Right lobe of liver (tissue), 6 donors: ENCODE measurements around the gene MFN2. TPM values are rescaled to one million over a fixed set of nuclear protein-coding genes. Genes with fewer than 3 reads are reported as not detected.

Source experiments
- ATAC-seq, 4 donors: fragments of 200-7000 bp; cut with Tn5 transposase; one replicate each; pipeline ENCODE4 v1.9.1; 2020; ENCODE audit warnings: mild to moderate bottlenecking in 4 of 4, moderate library complexity in 4 of 4
- DNase-seq, 3 donors: peaks; one replicate each; pipeline ENCODE4 v3.0.0-alpha.2; 2020
- H3K27ac ChIP-seq, 3 donors: fragments of 200-600 bp; one replicate each; pipeline ENCODE4 v1.8.0; 2022
- H3K27me3 ChIP-seq, 2 donors: fragments of 200-600 bp; one replicate each; pipeline ENCODE4 v1.8.0; 2022
- H3K36me3 ChIP-seq, 4 donors: fragments of 200-600 bp; sonication (generic) in 1 of 4; one replicate each; pipeline versions ENCODE4 v1.5.1 to v1.8.0; 2017 to 2022; ENCODE audit warnings: control low read depth in 1 of 4
- H3K4me1 ChIP-seq, 4 donors: fragments of 200-600 bp; sonication (generic) in 1 of 4; one replicate each; pipeline versions ENCODE4 v1.5.1 to v1.8.0; 2017 to 2022; ENCODE audit warnings: control low read depth in 1 of 4
- H3K4me3 ChIP-seq, 3 donors: fragments of 200-600 bp; one replicate each; pipeline ENCODE4 v1.8.0; 2022
- H3K9me3 ChIP-seq, 4 donors: fragments of 200-600 bp; sonication (generic) in 1 of 4; one replicate each; pipeline versions ENCODE4 v1.5.1 to v1.8.0; 2017 to 2022; ENCODE audit warnings: control low read depth in 1 of 4
- CTCF ChIP-seq, 4 donors: fragments of 200-600 bp in 3 of 4; fragments of 450-650 bp in 1 of 4; IDR thresholded peaks; one replicate each; pipeline versions ENCODE4 v1.5.1 to v1.8.0; 2016 to 2022; ENCODE audit warnings: antibody characterized with exemption in 4 of 4, mild to moderate bottlenecking in 2 of 4
- POLR2A ChIP-seq: fragments of 450-650 bp; IDR thresholded peaks from one replicate; pipeline ENCODE4 v1.6.1; 2017; ENCODE audit warnings: antibody characterized with exemption, mild to moderate bottlenecking
- WGBS: methylation state at CpG from one replicate; pipeline ENCODE4 v1.1.6; 2018; ENCODE audit warnings: low coverage, low lambda C conversion rate; ENCODE audit not compliant: insufficient coverage; ENCODE audit errors: missing lambda C conversion rate; 5-methylcytosine and 5-hydroxymethylcytosine counted together
- intact Hi-C, 2 donors: fragments of 100-400 bp; cut with DNase I; formaldehyde crosslinking; loops; one replicate each; pipeline versions ENCODE4 v1.11.2 to v1.14.1; 2022
- total RNA-seq, 6 experiments: library from RNA; depleted of rRNA in 2 of 6; stranded (reverse); fragments of >200 nt in 2 of 6; fragmentation: NEBNext Ultra II Directional in 3 of 6; extraction: Animal tissue kit (Norgen Biotek cat#: 25700) in 3 of 6; gene quantifications; one replicate each; pipeline versions ENCODE4 v1.1.0 to v1.2.4, GENCODE V29; 2016 to 2023
- donor health status: DM: no; HTN: yes; CAD: no.
- donor health status: DM: no; HTN: no; CAD: no.
- donor health status: DM: no; HTN: no; CAD: no.
- donor health status: DM: no; HTN: yes; CAD: no.
- donor health status: DM: no; HTN: yes; CAD: no.

MFN2 gene
- total RNA-seq, 6 experiments from 2014 or later: 46.2 to 64.0 (median 61.7) TPM

- TF ChIP-seq CTCF (IDR thresholded peaks at IDR 0.05) (no peak), POLR2A (no peak)
- Histone ChIP-seq H3K4me1 (no peaks in the 10 kb centered on the region), H3K27me3 (no peaks in the 10 kb centered on the region), H3K4me3 (no peak overlapping the region), H3K36me3 (no peaks in the 10 kb centered on the region), H3K27ac (no peak overlapping the region), H3K9me3 (no peaks in the 10 kb centered on the region)
- WGBS: 45% methylated on average over 15 of the region's 18 CpGs
- ATAC-seq: no peak
- DNase-seq: no peak
- intact Hi-C loops: no loop called here
Measured at GRCh38 chr1:12047120-12047876, 67.1 kb downstream of the MFN2 start.

GRCh38 chr1:12048372-12048771 is 68.1 kb downstream of the MFN2 start:
- 38% methylated on average over 2 of the region's 2 CpGs for WGBS
- intact Hi-C loops: no loop called here
- ATAC-seq: no peak
- H3K9me3 ChIP-seq: no peaks in the 10 kb centered on the region
- H3K4me1 ChIP-seq: no peaks in the 10 kb centered on the region
- no peaks in the 10 kb centered on the region for H3K27me3 ChIP-seq
- no peak for DNase-seq
- no peak overlapping the region for H3K4me3 ChIP-seq
- TF ChIP-seq POLR2A: no peak
- TF ChIP-seq CTCF (IDR thresholded peaks at IDR 0.05): no peak
- H3K27ac ChIP-seq: no peak overlapping the region
- no peaks in the 10 kb centered on the region for H3K36me3 ChIP-seq

- Histone ChIP-seq H3K4me3 (no peak overlapping the region), H3K36me3 (no peaks in the 10 kb centered on the region), H3K27ac (no peak overlapping the region), H3K4me1 (no peaks in the 10 kb centered on the region), H3K9me3 (no peaks in the 10 kb centered on the region), H3K27me3 (no peaks in the 10 kb centered on the region)
- 33% methylated on average over 3 of the region's 4 CpGs for WGBS
- intact Hi-C loops: no loop called here
- DNase-seq (no peak), ATAC-seq (peak in 1 of 4 donors; percentile 19)
- TF ChIP-seq POLR2A: no peak
- TF ChIP-seq CTCF (IDR thresholded peaks at IDR 0.05): no peak
Measured at GRCh38 chr1:12049616-12050015, 69.4 kb downstream of the MFN2 start.

GRCh38 chr1:12051361-12051760 is 71.1 kb downstream of the MFN2 start:
- Histone ChIP-seq H3K27ac (no peak overlapping the region), H3K4me3 (no peak overlapping the region), H3K9me3 (no peaks in the 10 kb centered on the region), H3K36me3 (no peaks in the 10 kb centered on the region), H3K4me1 (no peaks in the 10 kb centered on the region), H3K27me3 (no peaks in the 10 kb centered on the region)
- DNase-seq (no peak), ATAC-seq (no peak)
- no peak for TF ChIP-seq POLR2A
- no peak for TF ChIP-seq CTCF (IDR thresholded peaks at IDR 0.05)
- no CpG with 5 or more reads among the region's 1 CpG for WGBS
- intact Hi-C loops: no loop called here
